ENCODE data around the gene APCS.

- no peak for TF ChIP-seq CTCF (conservative IDR thresholded peaks at IDR 0.05; ENCODE audit: low read length)
- TF ChIP-seq EZH2phosphoT487 (IDR thresholded peaks at IDR 0.05; ENCODE audit: borderline replicate concordance, low read depth, low read length), result no peak
Measured at GRCh38 chr1:159594625-159595405, 7.2 kb downstream of the APCS start.

Measured in OCI-LY7 (cell line).